ENCODE results near the gene CD300LF.

CD300LF gene

DNA sequence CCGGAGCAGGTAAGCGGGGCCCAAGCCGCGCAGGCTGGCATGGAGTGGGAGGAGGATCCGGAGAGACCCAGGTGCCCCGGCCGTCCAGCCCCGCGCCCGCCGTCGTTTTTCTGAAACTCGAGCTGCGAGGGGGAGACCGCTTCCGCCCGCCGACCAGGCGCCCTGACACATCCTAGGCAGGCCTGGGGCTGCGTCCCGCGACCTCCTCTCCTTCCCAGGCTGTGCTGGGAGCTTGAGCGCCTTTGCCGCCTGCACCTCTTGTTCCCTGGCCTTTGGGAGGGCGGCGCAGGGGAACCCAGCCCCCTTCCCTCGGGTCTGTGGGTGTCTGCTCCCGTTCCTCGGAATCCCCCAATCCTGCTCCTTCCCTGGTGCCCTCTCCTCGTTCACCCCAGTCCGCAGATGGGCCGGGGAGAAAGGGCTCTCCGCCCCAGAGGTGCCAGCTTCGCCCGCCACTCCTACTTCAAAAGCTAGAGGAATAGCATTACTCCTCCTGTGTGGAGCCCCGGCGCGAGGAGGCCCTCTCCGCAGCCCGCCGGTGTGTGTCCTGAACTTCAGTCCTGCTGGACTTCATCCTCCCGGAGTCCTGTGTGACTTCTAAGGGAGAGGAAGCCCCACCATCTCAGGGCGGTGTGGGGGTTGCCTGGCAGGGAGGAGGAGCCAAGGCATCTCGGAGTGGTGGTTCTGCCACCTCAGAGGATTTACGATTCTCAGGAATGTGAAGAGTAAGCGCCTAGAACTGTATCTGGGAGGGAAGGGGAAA, 36.7 kb upstream of the CD300LF start:
- Histone ChIP-seq H3K4me3 (IDR thresholded peaks at IDR 0.05; ENCODE audit: insufficient read depth, low read depth, low read length) (peak overlapping the region; percentile 30), H3K36me3 (ENCODE audit: insufficient read depth) (no peaks in the 10 kb centered on the region; the same call in 1 of the 2 replicates), H3K4me1 (ENCODE audit: low read depth, poor library complexity, severe bottlenecking) (peaks cover 43% of the 10 kb centered on the region), H2AFZ (ENCODE audit: low read depth) (no peak overlapping the region), H3K27me3 (ENCODE audit: insufficient read depth, low read depth) (no peaks in the 10 kb centered on the region), H3K4me2 (peak overlapping the region; percentile 100), H3K79me2 (ENCODE audit: insufficient read depth, low read depth) (peaks cover 59% of the 10 kb centered on the region), H4K20me1 (ENCODE audit: insufficient read depth) (peaks cover 9% of the 10 kb centered on the region), H3K27ac (peak overlapping the region; percentile 94), H3K9ac (peak overlapping the region; percentile 89)
- TF ChIP-seq, protein P1, sequence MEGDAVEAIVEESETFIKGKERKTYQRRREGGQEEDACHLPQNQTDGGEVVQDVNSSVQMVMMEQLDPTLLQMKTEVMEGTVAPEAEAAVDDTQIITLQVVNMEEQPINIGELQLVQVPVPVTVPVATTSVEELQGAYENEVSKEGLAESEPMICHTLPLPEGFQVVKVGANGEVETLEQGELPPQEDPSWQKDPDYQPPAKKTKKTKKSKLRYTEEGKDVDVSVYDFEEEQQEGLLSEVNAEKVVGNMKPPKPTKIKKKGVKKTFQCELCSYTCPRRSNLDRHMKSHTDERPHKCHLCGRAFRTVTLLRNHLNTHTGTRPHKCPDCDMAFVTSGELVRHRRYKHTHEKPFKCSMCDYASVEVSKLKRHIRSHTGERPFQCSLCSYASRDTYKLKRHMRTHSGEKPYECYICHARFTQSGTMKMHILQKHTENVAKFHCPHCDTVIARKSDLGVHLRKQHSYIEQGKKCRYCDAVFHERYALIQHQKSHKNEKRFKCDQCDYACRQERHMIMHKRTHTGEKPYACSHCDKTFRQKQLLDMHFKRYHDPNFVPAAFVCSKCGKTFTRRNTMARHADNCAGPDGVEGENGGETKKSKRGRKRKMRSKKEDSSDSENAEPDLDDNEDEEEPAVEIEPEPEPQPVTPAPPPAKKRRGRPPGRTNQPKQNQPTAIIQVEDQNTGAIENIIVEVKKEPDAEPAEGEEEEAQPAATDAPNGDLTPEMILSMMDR (conservative IDR thresholded peaks at IDR 0.05; ENCODE audit: low read depth, low read length), result no peak

DNA sequence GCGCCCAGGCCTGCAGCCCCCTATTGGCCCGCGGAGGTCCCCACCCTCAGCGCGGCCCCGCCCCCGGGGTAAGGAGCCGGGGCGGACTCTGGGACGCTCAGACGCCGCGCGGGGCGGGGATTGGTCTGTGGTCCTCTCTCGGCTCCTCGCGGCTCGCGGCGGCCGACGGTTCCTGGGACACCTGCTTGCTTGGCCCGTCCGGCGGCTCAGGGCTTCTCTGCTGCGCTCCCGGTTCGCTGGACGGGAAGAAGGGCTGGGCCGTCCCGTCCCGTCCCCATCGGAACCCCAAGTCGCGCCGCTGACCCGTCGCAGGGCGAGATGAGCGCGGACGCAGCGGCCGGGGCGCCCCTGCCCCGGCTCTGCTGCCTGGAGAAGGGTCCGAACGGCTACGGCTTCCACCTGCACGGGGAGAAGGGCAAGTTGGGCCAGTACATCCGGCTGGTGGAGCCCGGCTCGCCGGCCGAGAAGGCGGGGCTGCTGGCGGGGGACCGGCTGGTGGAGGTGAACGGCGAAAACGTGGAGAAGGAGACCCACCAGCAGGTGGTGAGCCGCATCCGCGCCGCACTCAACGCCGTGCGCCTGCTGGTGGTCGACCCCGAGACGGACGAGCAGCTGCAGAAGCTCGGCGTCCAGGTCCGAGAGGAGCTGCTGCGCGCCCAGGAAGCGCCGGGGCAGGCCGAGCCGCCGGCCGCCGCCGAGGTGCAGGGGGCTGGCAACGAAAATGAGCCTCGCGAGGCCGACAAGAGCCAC, 36.0 kb upstream of the CD300LF start, which contains the start of gene NHERF1:
NHERF1 (plus strand) TSS at position 100 of the 750 bp plus-strand sequence; CDS start at position 319, 219 bp downstream.
- Histone ChIP-seq H3K4me1 (ENCODE audit: low read depth, poor library complexity, severe bottlenecking) (peaks cover 43% of the 10 kb centered on the region), H3K9ac (peak within 1 kb of the TSS; percentile 89), H3K27me3 (ENCODE audit: insufficient read depth, low read depth) (no peaks in the 10 kb centered on the region), H3K27ac (peak within 1 kb of the TSS; percentile 94), H2AFZ (ENCODE audit: low read depth) (peak within 1 kb of the TSS; percentile 45; the same call in 1 of the 2 replicates), H4K20me1 (ENCODE audit: insufficient read depth) (peaks cover 9% of the 10 kb centered on the region), H3K4me2 (peak within 1 kb of the TSS; percentile 100), H3K79me2 (ENCODE audit: insufficient read depth, low read depth) (peaks cover 53% of the 10 kb centered on the region), H3K4me3 (IDR thresholded peaks at IDR 0.05; ENCODE audit: insufficient read depth, low read depth, low read length) (peak within 1 kb of the TSS; percentile 30), H3K36me3 (ENCODE audit: insufficient read depth) (no peaks in the 10 kb centered on the region; the same call in 1 of the 2 replicates)
- TF ChIP-seq, protein P1 (conservative IDR thresholded peaks at IDR 0.05; ENCODE audit: low read depth, low read length), result no peak; the same call in 1 of the 2 replicates

DNA sequence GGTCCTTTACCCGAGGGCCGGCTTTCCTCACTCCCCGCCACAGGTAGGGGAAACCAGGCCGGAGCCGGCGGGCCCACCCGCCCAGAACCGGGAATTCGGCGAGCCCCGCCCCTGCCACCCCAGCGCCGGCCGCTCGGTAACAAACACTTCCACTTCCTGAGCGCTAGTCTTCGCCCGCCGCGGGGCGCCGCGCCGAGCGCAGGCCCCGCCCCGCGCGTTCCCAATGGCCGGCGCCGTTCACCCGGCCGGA, 35.5 kb upstream of the CD300LF start:
- Histone ChIP-seq H3K4me1 (ENCODE audit: low read depth, poor library complexity, severe bottlenecking) (peaks cover 43% of the 10 kb centered on the region), H3K9ac (no peak overlapping the region; the same call in 1 of the 2 replicates), H3K4me2 (peak overlapping the region; percentile 53), H3K4me3 (IDR thresholded peaks at IDR 0.05; ENCODE audit: insufficient read depth, low read depth, low read length) (no peak overlapping the region), H2AFZ (ENCODE audit: low read depth) (peak overlapping the region; percentile 45; the same call in 1 of the 2 replicates), H3K36me3 (ENCODE audit: insufficient read depth) (no peaks in the 10 kb centered on the region; the same call in 1 of the 2 replicates), H4K20me1 (ENCODE audit: insufficient read depth) (peaks cover 9% of the 10 kb centered on the region), H3K27me3 (ENCODE audit: insufficient read depth, low read depth) (no peaks in the 10 kb centered on the region), H3K27ac (no peak overlapping the region), H3K79me2 (ENCODE audit: insufficient read depth, low read depth) (peaks cover 48% of the 10 kb centered on the region)
- TF ChIP-seq, protein P1 (conservative IDR thresholded peaks at IDR 0.05; ENCODE audit: low read depth, low read length), result no peak

DNA sequence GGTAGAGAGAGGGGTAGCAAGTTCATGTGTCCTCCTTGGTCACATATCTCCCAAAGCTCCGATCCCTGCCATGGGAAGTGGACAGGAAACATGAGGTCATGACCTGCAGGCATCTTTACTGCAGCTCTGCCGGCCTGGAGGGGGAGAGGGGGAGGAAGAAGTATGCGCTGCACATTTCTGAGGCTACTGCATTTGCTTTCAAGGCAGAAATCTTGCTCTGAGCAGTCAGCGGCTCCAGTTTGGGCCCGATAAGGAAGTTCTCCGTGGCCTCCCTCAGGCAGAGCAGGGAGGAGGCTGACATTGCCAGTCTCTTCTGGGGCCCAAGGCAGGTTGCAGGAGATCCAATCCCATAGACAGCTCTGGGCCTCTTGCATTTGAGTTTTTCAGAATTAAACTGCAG, 34.2 kb upstream of the CD300LF start:
- Histone ChIP-seq H3K4me2 (no peak overlapping the region), H4K20me1 (ENCODE audit: insufficient read depth) (peaks cover 9% of the 10 kb centered on the region), H3K4me3 (IDR thresholded peaks at IDR 0.05; ENCODE audit: insufficient read depth, low read depth, low read length) (no peak overlapping the region), H3K79me2 (ENCODE audit: insufficient read depth, low read depth) (peaks cover 35% of the 10 kb centered on the region), H3K36me3 (ENCODE audit: insufficient read depth) (no peaks in the 10 kb centered on the region; the same call in 1 of the 2 replicates), H3K4me1 (ENCODE audit: low read depth, poor library complexity, severe bottlenecking) (peaks cover 43% of the 10 kb centered on the region), H3K27me3 (ENCODE audit: insufficient read depth, low read depth) (no peaks in the 10 kb centered on the region), H3K9ac (no peak overlapping the region), H3K27ac (no peak overlapping the region), H2AFZ (ENCODE audit: low read depth) (no peak overlapping the region)
- TF ChIP-seq, protein P1 (conservative IDR thresholded peaks at IDR 0.05; ENCODE audit: low read depth, low read length), result no peak
